IMR-90 (cell line): ENCODE data around the gene ITPK1. TPM values are rescaled to one million over a fixed set of nuclear protein-coding genes. Genes with fewer than 3 reads are reported as not detected.

Source experiments
- ATAC-seq: fragments of 200-7000 bp; cut with Tn5 transposase; 2 replicates; pipeline ENCODE4 v1.9.1; 2020; ENCODE audit warnings: low read depth, mild to moderate bottlenecking, moderate library complexity
- BruUV-seq: library from RNA; stranded (reverse); fragments of 400-500 nt; replicated peaks from 2 replicates; lab custom pipeline; 2021; lab: Mats Ljungman, UMichigan
- CTCF ChIA-PET: fragments of 300-600 bp; formaldehyde crosslinking; extraction: SDS; loops from one replicate; lab custom pipeline; 2021; ENCODE audit warnings: antibody characterized with exemption; lab: Yijun Ruan, JAX
- POLR2A ChIA-PET: fragments of 300-600 bp; sonication (Branson Sonifier 250); formaldehyde crosslinking; loops from one replicate; lab custom pipeline; 2022; ENCODE audit warnings: antibody characterized with exemption; ENCODE audit not compliant: unreplicated experiment; lab: Charles Lee
- DNase-seq: peaks from one replicate; pipeline ENCODE4 v3.0.0; 2013
- H2AFZ ChIP-seq: replicated peaks from 2 replicates; pipeline ENCODE3; 2013; ENCODE audit warnings: low read length, mild to moderate bottlenecking; ENCODE audit not compliant: poor library complexity
- H2AK5ac ChIP-seq: 2 replicates; pipeline ENCODE4 v1.6.1; 2013; ENCODE audit warnings: low read depth, low read length, inconsistent platforms
- H2AK9ac ChIP-seq: replicated peaks from 2 replicates; pipeline ENCODE3; 2013; ENCODE audit warnings: mild to moderate bottlenecking, low read depth, low read length, moderate library complexity; ENCODE audit not compliant: poor library complexity
- H2BK120ac ChIP-seq: 2 replicates; pipeline ENCODE4 v1.6.1; 2013; ENCODE audit warnings: low read depth, low read length, inconsistent platforms
- H2BK15ac ChIP-seq: 3 replicates; pipeline ENCODE4 v1.6.1; 2013; ENCODE audit warnings: low read depth, low read length, inconsistent platforms
- H2BK20ac ChIP-seq: 2 replicates; pipeline ENCODE4 v1.6.1; 2013; ENCODE audit warnings: low read depth, mild to moderate bottlenecking, inconsistent platforms, low read length, moderate library complexity
- H2BK5ac ChIP-seq: 2 replicates; pipeline ENCODE4 v1.6.1; 2013; ENCODE audit warnings: mild to moderate bottlenecking, low read depth, low read length, inconsistent platforms; ENCODE audit not compliant: poor library complexity, severe bottlenecking
- H3K14ac ChIP-seq: replicated peaks from 2 replicates; pipeline ENCODE4 v1.6.1; 2013; ENCODE audit warnings: low read depth, low read length, inconsistent platforms
- H3K18ac ChIP-seq: 2 replicates; pipeline ENCODE4 v1.6.1; 2013; ENCODE audit warnings: low read depth, low read length, control low read depth
- H3K23ac ChIP-seq: 2 replicates; pipeline ENCODE4 v1.6.1; 2013; ENCODE audit warnings: low read depth, low read length, inconsistent platforms
- H3K27ac ChIP-seq: 2 replicates; pipeline ENCODE4 v1.5.1; 2013; ENCODE audit warnings: mild to moderate bottlenecking, control low read depth, low read length; ENCODE audit not compliant: insufficient read depth
- H3K27me3 ChIP-seq: 2 replicates; pipeline ENCODE4 v1.6.1; 2013; ENCODE audit warnings: low read length; ENCODE audit not compliant: control insufficient read depth, insufficient read depth
- H3K36me3 ChIP-seq: 2 replicates; pipeline ENCODE4 v1.6.1; 2013; ENCODE audit warnings: low read length, mixed read lengths; ENCODE audit not compliant: control insufficient read depth, insufficient read depth
- H3K4ac ChIP-seq: 2 replicates; pipeline ENCODE4 v1.6.1; 2013; ENCODE audit warnings: low read depth, low read length, inconsistent platforms
- H3K4me1 ChIP-seq: 2 replicates; pipeline ENCODE4 v1.6.1; 2013; ENCODE audit warnings: low read length, mixed read lengths; ENCODE audit not compliant: control insufficient read depth, insufficient read depth
- H3K4me2 ChIP-seq: 2 replicates; pipeline ENCODE4 v1.6.1; 2013; ENCODE audit warnings: low read depth, mild to moderate bottlenecking, control low read depth, low read length, moderate library complexity
- H3K4me3 ChIP-seq: 2 replicates; pipeline ENCODE4 v1.5.1; 2013; ENCODE audit warnings: low read depth, mild to moderate bottlenecking, control low read depth, low read length, moderate library complexity; ENCODE audit not compliant: insufficient read depth
- H3K56ac ChIP-seq: 2 replicates; pipeline ENCODE4 v1.6.1; 2013; ENCODE audit warnings: low read length, inconsistent platforms; ENCODE audit not compliant: insufficient read depth; ENCODE audit errors: extremely low read depth
- H3K79me1 ChIP-seq, 2 experiments: 2 replicates each; pipeline ENCODE4 v1.6.1; 2013; ENCODE audit warnings: low read length in 2 of 2, inconsistent platforms in 1 of 2, low read depth in 1 of 2
- H3K9ac ChIP-seq: 2 replicates; pipeline ENCODE4 v1.6.1; 2013; ENCODE audit warnings: low read depth, low read length, control low read depth
- H3K9me1 ChIP-seq: 2 replicates; pipeline ENCODE4 v1.6.1; 2013; ENCODE audit warnings: low read length, inconsistent platforms; ENCODE audit not compliant: insufficient read depth
- H3K9me3 ChIP-seq: 2 replicates; pipeline ENCODE4 v1.6.1; 2013; ENCODE audit warnings: low read length; ENCODE audit not compliant: control insufficient read depth, insufficient read depth
- H4K20me1 ChIP-seq: 2 replicates; pipeline ENCODE4 v1.6.1; 2013; ENCODE audit warnings: low read length, inconsistent platforms; ENCODE audit not compliant: insufficient read depth
- H4K5ac ChIP-seq: 2 replicates; pipeline ENCODE4 v1.6.1; 2013; ENCODE audit warnings: mild to moderate bottlenecking, low read depth, low read length, control low read depth
- H4K8ac ChIP-seq, 2 experiments: 2 replicates each; pipeline ENCODE4 v1.6.1; 2013; ENCODE audit warnings: low read depth in 2 of 2, low read length in 2 of 2, control low read depth in 1 of 2, inconsistent platforms in 1 of 2
- H4K91ac ChIP-seq: 2 replicates; pipeline ENCODE4 v1.6.1; 2013; ENCODE audit warnings: low read depth, low read length, inconsistent platforms; ENCODE audit not compliant: insufficient read depth
- CEBPB ChIP-seq: IDR thresholded peaks from 2 replicates; pipeline ENCODE4 v1.6.1; 2012; ENCODE audit warnings: low read depth, low read length, improper control_type of control experiment
- CHD1 ChIP-seq: IDR thresholded peaks from 2 replicates; pipeline ENCODE4 v1.6.1; 2012; ENCODE audit warnings: low read depth, low read length, improper control_type of control experiment
- FOS ChIP-seq: fragments of 150-350 bp; IDR thresholded peaks from 2 replicates; pipeline ENCODE4 v1.6.1; 2016; ENCODE audit warnings: low read depth, low read length
- MAZ ChIP-seq: IDR thresholded peaks from 2 replicates; pipeline ENCODE4 v1.6.1; 2012; ENCODE audit warnings: low read depth, mild to moderate bottlenecking, low read length, improper control_type of control experiment, moderate library complexity, borderline replicate concordance
- RAD21 ChIP-seq: IDR thresholded peaks from 2 replicates; pipeline ENCODE4 v1.6.1; 2012; ENCODE audit warnings: low read length, improper control_type of control experiment
- RCOR1 ChIP-seq: IDR thresholded peaks from 2 replicates; pipeline ENCODE4 v1.6.1; 2012; ENCODE audit warnings: mild to moderate bottlenecking, low read length, improper control_type of control experiment; ENCODE audit not compliant: insufficient replicate concordance
- RFX5 ChIP-seq: IDR thresholded peaks from 2 replicates; pipeline ENCODE4 v1.8.0; 2012; ENCODE audit warnings: low read depth, mild to moderate bottlenecking, low read length, moderate library complexity
- WGBS, 2 experiments: methylation state at CpG; one replicate each; pipeline versions ENCODE4 v1.1.5 to v1.1.7; 2013; ENCODE audit warnings: missing lambda C conversion rate in 2 of 2; ENCODE audit not compliant: insufficient read length in 1 of 2; ENCODE audit errors: extremely low coverage in 2 of 2; 5-methylcytosine and 5-hydroxymethylcytosine counted together
- dilution Hi-C: fragments of 300-500 bp; cut with HindIII; formaldehyde crosslinking; loops from one replicate; pipeline ENCODE4 v1.14.3; 2018; ENCODE audit warnings: low sequenced_read_pairs; ENCODE audit not compliant: unreplicated experiment
- in situ Hi-C: fragments of 300-500 bp; cut with MboI; formaldehyde crosslinking; loops from 3 replicates; pipeline ENCODE4 v1.14.3; 2019; ENCODE audit warnings: low sequenced_read_pairs, inconsistent platforms, mixed read lengths
- intact Hi-C: fragments of 100-400 bp; cut with micrococcal nuclease; formaldehyde crosslinking; loops from 2 replicates; pipeline ENCODE4 v1.10.0; 2022
- polyA plus RNA-seq, 3 experiments: library from polyadenylated mRNA; depleted of rRNA; stranded (reverse); fragments of >200 nt; gene quantifications; 2 replicates each; pipeline ENCODE4 v1.2.3, GENCODE V29; 2012; ENCODE audit warnings: low replicate concordance in 1 of 3
- total RNA-seq: library from RNA; depleted of rRNA; stranded (reverse); fragments of >200 nt; gene quantifications from 2 replicates; pipeline ENCODE4 v1.2.3, GENCODE V29; 2012
- TF ChIP-seq, protein P1 (sequence below): fragments of 150-350 bp; IDR thresholded peaks from 2 replicates; pipeline ENCODE4 v1.6.1; 2016; ENCODE audit warnings: low read depth, mild to moderate bottlenecking, low read length, moderate library complexity, borderline replicate concordance

The ITPK1 gene
- total and polyA plus RNA-seq, 2 of the 4 experiments (the other 2 are of a cell fraction) = 21.7 to 26.9 TPM

DNA sequence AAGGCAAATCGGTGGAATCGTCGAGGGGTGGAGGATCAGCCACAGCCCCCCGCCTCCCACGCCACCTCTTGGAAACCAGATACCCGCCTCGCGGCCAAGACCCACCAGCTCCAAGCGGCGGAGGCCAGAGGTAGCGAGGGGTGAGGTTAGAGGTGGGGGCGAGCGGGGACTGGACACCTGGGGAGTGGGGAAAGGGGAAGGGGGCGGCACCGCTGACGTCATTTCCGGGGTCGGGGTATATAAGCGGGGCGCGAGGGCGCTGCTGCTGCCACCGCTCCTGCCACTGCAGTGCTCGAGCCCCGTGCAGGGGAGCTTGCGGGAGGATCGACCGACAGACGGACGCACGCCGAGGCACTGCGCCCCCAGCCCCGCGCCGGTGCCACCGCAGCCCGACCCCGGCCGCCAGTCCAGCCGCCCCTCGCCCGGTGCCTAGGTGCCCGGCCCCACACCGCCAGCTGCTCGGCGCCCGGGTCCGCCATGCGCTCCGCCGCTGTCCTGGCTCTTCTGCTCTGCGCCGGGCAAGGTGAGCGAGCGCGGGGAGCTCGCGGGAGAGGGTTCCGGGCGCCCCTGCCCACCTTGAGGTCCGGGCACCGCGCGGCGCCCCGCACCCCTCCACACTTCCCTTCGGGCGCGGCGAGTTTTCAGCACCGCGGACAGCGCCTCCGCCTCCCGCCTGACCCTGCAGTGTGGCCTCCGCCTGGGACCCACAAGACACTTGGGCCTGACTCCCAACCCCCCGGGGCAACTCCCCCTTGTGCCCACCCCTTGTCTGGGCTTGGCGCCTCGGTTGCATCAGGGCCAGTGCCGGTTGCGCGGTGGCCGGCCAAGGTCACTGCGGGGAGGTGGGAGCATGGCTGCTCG, 192.6 kb downstream of the ITPK1 start, which contains the start of gene CHGA:
Gene CHGA, plus strand, starts transcription at position 268 of the 861 bp plus-strand sequence. Its CDS starts 210 bp downstream, at position 478.
- no peak within 1 kb of the TSS for H3K4me3 ChIP-seq
- ATAC-seq (peak; percentile 94), DNase-seq (peak; percentile 20)
- no peak within 1 kb of the TSS for H3K27ac ChIP-seq
- CTCF ChIA-PET = no interaction called here
- H4K20me1 ChIP-seq = no peaks in the 10 kb centered on the region
- H2BK20ac ChIP-seq = no peak within 1 kb of the TSS
- H2BK5ac ChIP-seq = no peak within 1 kb of the TSS
- no peak within 1 kb of the TSS for H2AK5ac ChIP-seq
- intact Hi-C loops (no loop called here), in situ Hi-C loops (no loop called here), dilution Hi-C loops (no loop called here)
- no peak within 1 kb of the TSS for H2BK15ac ChIP-seq
- WGBS, 2 experiments = 4% methylated on average over 50 of the region's 86 CpGs; no CpG with 5 or more reads in 1 of the 2 experiments
- no peak within 1 kb of the TSS for H4K8ac ChIP-seq
- H3K18ac ChIP-seq = no peak within 1 kb of the TSS
- H3K9me1 ChIP-seq = no peaks in the 10 kb centered on the region; the same call in 1 of the 2 replicates
- H2BK120ac ChIP-seq = no peak within 1 kb of the TSS
- no peak within 1 kb of the TSS for H3K4ac ChIP-seq
- no peak within 1 kb of the TSS for H3K14ac ChIP-seq
- H2AFZ ChIP-seq = peak within 1 kb of the TSS; percentile 21
- H3K27me3 ChIP-seq = peaks cover 17% of the 10 kb centered on the region; the same call in 1 of the 2 replicates
- H4K91ac ChIP-seq = no peak within 1 kb of the TSS
- no peaks in the 10 kb centered on the region for H3K4me1 ChIP-seq
- no peak within 1 kb of the TSS for H3K9ac ChIP-seq
- peak; percentile 34; the same call in 1 of the 2 replicates for TF ChIP-seq MAZ
- TF ChIP-seq FOS = no peak
- TF ChIP-seq RCOR1 = peak; percentile 68
- TF ChIP-seq, protein P1, sequence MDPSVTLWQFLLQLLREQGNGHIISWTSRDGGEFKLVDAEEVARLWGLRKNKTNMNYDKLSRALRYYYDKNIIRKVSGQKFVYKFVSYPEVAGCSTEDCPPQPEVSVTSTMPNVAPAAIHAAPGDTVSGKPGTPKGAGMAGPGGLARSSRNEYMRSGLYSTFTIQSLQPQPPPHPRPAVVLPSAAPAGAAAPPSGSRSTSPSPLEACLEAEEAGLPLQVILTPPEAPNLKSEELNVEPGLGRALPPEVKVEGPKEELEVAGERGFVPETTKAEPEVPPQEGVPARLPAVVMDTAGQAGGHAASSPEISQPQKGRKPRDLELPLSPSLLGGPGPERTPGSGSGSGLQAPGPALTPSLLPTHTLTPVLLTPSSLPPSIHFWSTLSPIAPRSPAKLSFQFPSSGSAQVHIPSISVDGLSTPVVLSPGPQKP = no peak
- TF ChIP-seq RAD21 = no peak
- TF ChIP-seq RFX5 = no peak
- no peak for TF ChIP-seq CHD1
- no peak for TF ChIP-seq CEBPB
- no peaks in the 10 kb centered on the region for H3K36me3 ChIP-seq
- H3K56ac ChIP-seq = no peak within 1 kb of the TSS
- H3K23ac ChIP-seq = no peak within 1 kb of the TSS
- H3K79me1 ChIP-seq = no peaks in the 10 kb centered on the region
- no peak within 1 kb of the TSS for H4K5ac ChIP-seq
- POLR2A ChIA-PET = no interaction called here
- H2AK9ac ChIP-seq = peak within 1 kb of the TSS; percentile 37
- no peaks in the 10 kb centered on the region for H3K9me3 ChIP-seq
- BruUV-seq = no TSS peak
- no peak within 1 kb of the TSS; the same call in 1 of the 2 replicates for H3K4me2 ChIP-seq
